ENCODE measurements around the gene GAPDHS.

DNA sequence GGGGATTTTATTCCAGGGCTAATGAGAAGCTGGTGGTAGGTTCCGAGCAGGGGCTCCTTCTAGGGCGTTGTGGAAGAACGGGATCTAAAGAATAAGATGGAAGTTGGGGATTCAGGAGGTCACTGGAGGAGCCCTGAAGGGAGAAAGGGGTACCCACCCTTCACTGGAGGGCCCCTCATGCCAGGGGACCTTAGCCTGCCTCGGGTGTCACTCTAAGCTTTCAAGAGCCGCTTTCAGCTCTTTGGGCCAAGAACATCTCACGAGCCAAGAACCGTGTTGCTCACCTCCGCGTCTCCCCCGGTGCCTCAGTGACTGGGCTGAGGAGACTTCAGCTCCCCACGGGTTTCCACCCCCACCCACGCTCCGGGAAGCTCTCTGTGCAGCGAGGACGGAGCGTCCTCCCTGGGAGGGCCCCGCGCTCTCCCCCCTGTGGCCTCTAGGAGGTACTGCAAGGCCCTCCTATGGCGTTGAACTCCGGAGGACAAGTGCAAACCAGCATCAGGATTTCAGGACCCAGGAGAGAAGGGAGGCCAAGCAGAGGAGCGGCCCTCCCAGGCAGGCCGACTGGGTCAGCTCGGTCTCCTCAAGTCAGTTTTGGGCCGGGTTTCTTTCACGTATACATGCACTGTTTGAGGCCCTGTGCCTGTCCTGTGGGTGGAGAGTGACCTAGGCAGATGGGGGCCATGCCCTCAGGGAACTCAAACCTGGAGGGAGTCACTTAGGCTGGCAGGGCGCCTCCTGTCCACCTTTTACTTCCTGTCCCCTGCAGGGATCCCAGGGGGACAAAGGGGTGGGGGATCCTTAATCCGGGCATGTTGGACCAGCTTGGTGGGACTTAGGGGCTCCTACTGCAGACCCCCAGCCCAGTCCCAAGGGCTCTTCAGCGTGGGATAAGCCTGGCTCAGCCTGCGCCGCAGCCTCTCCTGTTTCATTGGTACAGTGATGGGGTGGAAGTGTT is 37.9 kb upstream of the GAPDHS start:
- TF ChIP-seq, protein P1, sequence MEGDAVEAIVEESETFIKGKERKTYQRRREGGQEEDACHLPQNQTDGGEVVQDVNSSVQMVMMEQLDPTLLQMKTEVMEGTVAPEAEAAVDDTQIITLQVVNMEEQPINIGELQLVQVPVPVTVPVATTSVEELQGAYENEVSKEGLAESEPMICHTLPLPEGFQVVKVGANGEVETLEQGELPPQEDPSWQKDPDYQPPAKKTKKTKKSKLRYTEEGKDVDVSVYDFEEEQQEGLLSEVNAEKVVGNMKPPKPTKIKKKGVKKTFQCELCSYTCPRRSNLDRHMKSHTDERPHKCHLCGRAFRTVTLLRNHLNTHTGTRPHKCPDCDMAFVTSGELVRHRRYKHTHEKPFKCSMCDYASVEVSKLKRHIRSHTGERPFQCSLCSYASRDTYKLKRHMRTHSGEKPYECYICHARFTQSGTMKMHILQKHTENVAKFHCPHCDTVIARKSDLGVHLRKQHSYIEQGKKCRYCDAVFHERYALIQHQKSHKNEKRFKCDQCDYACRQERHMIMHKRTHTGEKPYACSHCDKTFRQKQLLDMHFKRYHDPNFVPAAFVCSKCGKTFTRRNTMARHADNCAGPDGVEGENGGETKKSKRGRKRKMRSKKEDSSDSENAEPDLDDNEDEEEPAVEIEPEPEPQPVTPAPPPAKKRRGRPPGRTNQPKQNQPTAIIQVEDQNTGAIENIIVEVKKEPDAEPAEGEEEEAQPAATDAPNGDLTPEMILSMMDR (IDR thresholded peaks at IDR 0.05), result peak; percentile 100
- no peak for TF ChIP-seq EZH2 (IDR thresholded peaks at IDR 0.05; ENCODE audit: borderline replicate concordance, insufficient read depth, low read depth, low read length, poor library complexity, severe bottlenecking)

Data from B cell (primary cell).